Immature natural killer cell (primary cell): ENCODE data around the gene INKA2. TPM values are rescaled to one million over a fixed set of nuclear protein-coding genes. Genes with fewer than 3 reads are reported as not detected.

Experiments used
- DNase-seq, 3 donors: peaks; one replicate each; pipeline ENCODE4 v3.0.0; 2022; ENCODE audit warnings: mixed read lengths in 1 of 3
- H3K27ac Mint-ChIP-seq, 6 donors: one replicate each; pipeline ENCODE4 v1.8.0; 2020; ENCODE audit warnings: mixed read lengths in 6 of 6, mild to moderate bottlenecking in 5 of 6, inconsistent platforms in 4 of 6, moderate library complexity in 3 of 6
- H3K27me3 Mint-ChIP-seq, 3 donors: one replicate each; pipeline ENCODE4 v1.8.0; 2020 to 2021; ENCODE audit warnings: low read depth in 3 of 3, mild to moderate bottlenecking in 3 of 3, mixed read lengths in 3 of 3, moderate library complexity in 3 of 3, inconsistent platforms in 1 of 3
- H3K36me3 Mint-ChIP-seq, 3 donors: one replicate each; pipeline ENCODE4 v1.8.0; 2020; ENCODE audit warnings: mixed read lengths in 3 of 3, inconsistent platforms in 2 of 3, mild to moderate bottlenecking in 2 of 3
- H3K4me1 Mint-ChIP-seq, 2 donors: one replicate each; pipeline ENCODE4 v1.8.0; 2020; ENCODE audit warnings: inconsistent platforms in 2 of 2, mild to moderate bottlenecking in 2 of 2, mixed read lengths in 2 of 2, moderate library complexity in 1 of 2
- H3K4me3 Mint-ChIP-seq, 5 donors: one replicate each; pipeline ENCODE4 v1.8.0; 2020; ENCODE audit warnings: mild to moderate bottlenecking in 5 of 5, mixed read lengths in 5 of 5, inconsistent platforms in 3 of 5, moderate library complexity in 3 of 5
- H3K9me3 Mint-ChIP-seq, 6 donors: one replicate each; pipeline ENCODE4 v1.8.0; 2020; ENCODE audit warnings: mild to moderate bottlenecking in 6 of 6, mixed read lengths in 6 of 6, inconsistent platforms in 4 of 6, moderate library complexity in 3 of 6
- polyA plus RNA-seq, 3 donors: library from polyadenylated mRNA; unstranded; fragments of 300-500 nt; fragmentation: Illumina TruSeq; gene quantifications; one replicate each; pipeline ENCODE4 v1.2.3, GENCODE V29; 2021

The INKA2 gene
- under 1 TPM in 2 of 3 donors, not detected in 1; 0.39 to 0.83 TPM for polyA plus RNA-seq

DNA sequence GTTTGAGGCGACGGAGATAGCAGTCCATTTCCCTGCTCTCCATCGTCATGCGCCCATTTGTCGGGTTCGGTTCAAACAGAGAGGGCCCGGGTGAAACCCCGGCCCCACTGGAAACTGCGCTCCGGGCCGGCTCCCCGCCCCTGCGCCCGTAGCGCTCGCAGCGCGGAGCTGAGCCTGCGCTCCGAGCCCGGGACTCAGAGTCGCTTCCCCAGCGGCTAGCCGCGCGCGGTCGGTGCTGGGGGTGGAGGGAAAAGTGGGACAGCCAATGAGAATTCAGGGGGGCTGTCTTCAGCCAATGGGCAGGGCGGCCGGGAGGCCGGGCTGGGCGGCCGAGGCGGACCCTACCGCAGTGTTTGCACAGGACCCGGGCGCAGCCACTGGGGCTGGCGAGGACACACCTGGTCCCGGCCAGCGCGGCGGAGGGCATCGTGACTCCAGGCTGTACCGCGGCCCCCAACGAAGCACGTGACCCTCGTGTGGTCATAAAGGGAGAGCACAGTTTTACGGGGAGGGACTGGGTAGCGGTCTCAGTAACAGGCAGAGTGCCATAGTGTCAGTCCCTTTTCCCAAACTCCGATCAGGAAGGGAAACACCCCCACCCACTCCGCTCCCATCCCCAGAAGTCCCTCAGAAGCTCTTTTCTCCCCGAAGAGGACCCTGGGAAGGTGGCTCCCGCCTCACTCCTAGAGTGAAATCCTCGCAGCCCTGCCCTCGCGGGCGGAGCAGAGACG, at the start of gene INKA2:
Gene INKA2 (minus strand): TSS at position 202 of the 731 bp plus-strand sequence. CDS start 153 bp downstream, at position 49.
- peak; percentile 61 to 65 (median 64) for DNase-seq
- Mint-ChIP-seq H3K4me3 (peak within 1 kb of the TSS; percentile 83 to 91 (median 87)), H3K4me1 (peaks cover 21 to 24% of the 10 kb centered on the region in 2 donors), H3K27ac (peak within 1 kb of the TSS in 4 of 6 donors; percentile 56 to 69 (median 62)), H3K27me3 (peaks cover 17 to 29% (median 28%) of the 10 kb centered on the region in 3 donors), H3K9me3 (no peaks in the 10 kb centered on the region), H3K36me3 (no peaks in the 10 kb centered on the region)

GRCh38 chr1:111786669-111787207, 47.5 kb upstream of the INKA2 start:
- H3K36me3 Mint-ChIP-seq = peaks cover 0 to 9% (median 0%) of the 10 kb centered on the region in 3 donors
- H3K27me3 Mint-ChIP-seq = peaks cover 2 to 10% (median 3%) of the 10 kb centered on the region in 3 donors
- H3K4me1 Mint-ChIP-seq = no peaks in the 10 kb centered on the region

GRCh38 chr1:111784273-111784901, 45.2 kb upstream of the INKA2 start:
- Mint-ChIP-seq H3K27ac (no peak overlapping the region), H3K36me3 (peaks cover 0 to 18% (median 0%) of the 10 kb centered on the region in 3 donors), H3K4me1 (no peaks in the 10 kb centered on the region)

More at GRCh38 chr1:111786669-111787207, 47.5 kb upstream of the INKA2 start:
- H3K4me3 Mint-ChIP-seq = no peak overlapping the region
- no peaks in the 10 kb centered on the region for H3K9me3 Mint-ChIP-seq
- DNase-seq = no peak
- peak overlapping the region in 1 of 6 donors; percentile 3 for H3K27ac Mint-ChIP-seq

GRCh38 chr1:111779546-111779945, 40.4 kb upstream of the INKA2 start:
- no peaks in the 10 kb centered on the region for H3K4me1 Mint-ChIP-seq
- H3K9me3 Mint-ChIP-seq = no peaks in the 10 kb centered on the region
- no peak overlapping the region for H3K27ac Mint-ChIP-seq
- peaks cover 0 to 3% (median 2%) of the 10 kb centered on the region in 3 donors for H3K27me3 Mint-ChIP-seq
- no peak overlapping the region for H3K4me3 Mint-ChIP-seq
- no peak for DNase-seq
- peaks cover 0 to 22% (median 3%) of the 10 kb centered on the region in 3 donors for H3K36me3 Mint-ChIP-seq

More at GRCh38 chr1:111784273-111784901, 45.2 kb upstream of the INKA2 start:
- no peak overlapping the region for H3K4me3 Mint-ChIP-seq
- no peaks in the 10 kb centered on the region for H3K9me3 Mint-ChIP-seq
- DNase-seq = no peak
- peaks cover 0 to 7% (median 2%) of the 10 kb centered on the region in 3 donors for H3K27me3 Mint-ChIP-seq

- peaks cover 0 to 3% (median 2%) of the 10 kb centered on the region in 3 donors for H3K27me3 Mint-ChIP-seq
- no peaks in the 10 kb centered on the region for H3K4me1 Mint-ChIP-seq
- no peak overlapping the region for H3K27ac Mint-ChIP-seq
- no peak for DNase-seq
- H3K4me3 Mint-ChIP-seq = no peak overlapping the region
- no peaks in the 10 kb centered on the region for H3K9me3 Mint-ChIP-seq
- peaks cover 0 to 22% (median 3%) of the 10 kb centered on the region in 3 donors for H3K36me3 Mint-ChIP-seq
These were observed 39.4 kb upstream of the INKA2 start for GRCh38 chr1:111778541-111779051.

- Mint-ChIP-seq H3K27ac (no peak overlapping the region), H3K36me3 (peaks cover 0 to 17% (median 3%) of the 10 kb centered on the region in 3 donors), H3K27me3 (peaks cover 0 to 3% (median 2%) of the 10 kb centered on the region in 3 donors), H3K4me1 (no peaks in the 10 kb centered on the region), H3K4me3 (no peak overlapping the region), H3K9me3 (no peaks in the 10 kb centered on the region)
- DNase-seq = no peak
These were observed 38.9 kb upstream of the INKA2 start for GRCh38 chr1:111778066-111778465.

DNA sequence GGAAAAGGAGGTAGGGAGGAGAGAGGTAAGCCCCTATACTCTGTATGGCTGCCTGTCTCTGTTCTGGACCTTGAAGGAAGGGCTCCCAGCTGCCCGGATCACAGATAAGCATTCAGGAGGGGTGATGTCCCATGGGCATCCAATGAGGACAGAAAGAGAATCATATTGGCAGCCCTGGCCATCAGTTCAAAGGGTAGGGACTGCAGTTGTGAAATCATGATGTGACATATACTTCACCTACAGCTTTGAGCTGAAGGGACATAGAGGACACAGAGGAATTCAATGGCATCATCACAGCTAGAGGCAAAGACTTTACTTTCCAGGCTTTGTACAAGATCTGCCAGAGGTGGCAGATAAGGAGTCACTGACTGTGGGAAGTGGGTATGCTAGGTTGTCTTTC, 38.1 kb upstream of the INKA2 start:
- Mint-ChIP-seq H3K9me3 (no peaks in the 10 kb centered on the region), H3K4me3 (no peak overlapping the region), H3K27me3 (peaks cover 0 to 3% (median 2%) of the 10 kb centered on the region in 3 donors), H3K36me3 (peaks cover 0 to 13% (median 3%) of the 10 kb centered on the region in 3 donors), H3K27ac (no peak overlapping the region), H3K4me1 (no peaks in the 10 kb centered on the region)
- no peak for DNase-seq

- no peak overlapping the region for H3K4me3 Mint-ChIP-seq
- no peaks in the 10 kb centered on the region for H3K9me3 Mint-ChIP-seq
- no peak overlapping the region for H3K27ac Mint-ChIP-seq
These were observed 37.7 kb upstream of the INKA2 start for GRCh38 chr1:111776861-111777260.

DNA sequence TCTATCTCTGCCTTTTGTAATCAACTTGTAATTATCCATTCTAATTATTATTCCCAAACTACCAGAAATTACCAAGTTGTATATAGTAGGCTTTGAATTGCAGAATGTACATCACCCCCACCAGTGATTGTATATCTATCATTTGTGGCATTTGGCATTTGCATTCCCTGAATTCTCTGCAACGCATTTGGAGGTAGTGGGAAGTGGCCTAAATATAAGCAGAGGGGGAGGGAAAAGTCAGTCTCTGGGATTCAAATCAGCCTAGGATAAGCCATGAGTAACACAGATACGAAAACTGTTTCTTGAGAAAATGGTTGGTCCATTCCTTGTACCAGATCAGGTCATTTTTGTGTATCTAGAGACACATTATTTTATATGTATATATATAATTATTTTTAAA, 37.2 kb upstream of the INKA2 start:
- H3K9me3 Mint-ChIP-seq = no peaks in the 10 kb centered on the region
- DNase-seq = no peak
- H3K36me3 Mint-ChIP-seq = peaks cover 0 to 13% (median 3%) of the 10 kb centered on the region in 3 donors
- no peak overlapping the region for H3K4me3 Mint-ChIP-seq
- H3K4me1 Mint-ChIP-seq = no peaks in the 10 kb centered on the region
- H3K27me3 Mint-ChIP-seq = peaks cover 0 to 3% (median 2%) of the 10 kb centered on the region in 3 donors
- no peak overlapping the region for H3K27ac Mint-ChIP-seq

More at GRCh38 chr1:111776861-111777260, 37.7 kb upstream of the INKA2 start:
- Mint-ChIP-seq H3K36me3 (peaks cover 0 to 13% (median 3%) of the 10 kb centered on the region in 3 donors), H3K27me3 (peaks cover 0 to 3% (median 2%) of the 10 kb centered on the region in 3 donors), H3K4me1 (no peaks in the 10 kb centered on the region)
- DNase-seq = no peak

- H3K9me3 Mint-ChIP-seq = no peaks in the 10 kb centered on the region
- no peaks in the 10 kb centered on the region for H3K4me1 Mint-ChIP-seq
- H3K27me3 Mint-ChIP-seq = peaks cover 0 to 3% (median 2%) of the 10 kb centered on the region in 3 donors
- no peak for DNase-seq
- peaks cover 0 to 8% (median 3%) of the 10 kb centered on the region in 3 donors for H3K36me3 Mint-ChIP-seq
- no peak overlapping the region for H3K4me3 Mint-ChIP-seq
- H3K27ac Mint-ChIP-seq = no peak overlapping the region
These were observed 36.8 kb upstream of the INKA2 start for GRCh38 chr1:111775966-111776365.

- H3K9me3 Mint-ChIP-seq = no peaks in the 10 kb centered on the region
- no peak for DNase-seq
- H3K27me3 Mint-ChIP-seq = no peaks in the 10 kb centered on the region
- no peak overlapping the region for H3K27ac Mint-ChIP-seq
- peaks cover 0 to 16% (median 14%) of the 10 kb centered on the region in 3 donors for H3K36me3 Mint-ChIP-seq
- H3K4me1 Mint-ChIP-seq = no peaks in the 10 kb centered on the region
- H3K4me3 Mint-ChIP-seq = no peak overlapping the region
These were observed 31.7 kb upstream of the INKA2 start for GRCh38 chr1:111770916-111771315.

DNA sequence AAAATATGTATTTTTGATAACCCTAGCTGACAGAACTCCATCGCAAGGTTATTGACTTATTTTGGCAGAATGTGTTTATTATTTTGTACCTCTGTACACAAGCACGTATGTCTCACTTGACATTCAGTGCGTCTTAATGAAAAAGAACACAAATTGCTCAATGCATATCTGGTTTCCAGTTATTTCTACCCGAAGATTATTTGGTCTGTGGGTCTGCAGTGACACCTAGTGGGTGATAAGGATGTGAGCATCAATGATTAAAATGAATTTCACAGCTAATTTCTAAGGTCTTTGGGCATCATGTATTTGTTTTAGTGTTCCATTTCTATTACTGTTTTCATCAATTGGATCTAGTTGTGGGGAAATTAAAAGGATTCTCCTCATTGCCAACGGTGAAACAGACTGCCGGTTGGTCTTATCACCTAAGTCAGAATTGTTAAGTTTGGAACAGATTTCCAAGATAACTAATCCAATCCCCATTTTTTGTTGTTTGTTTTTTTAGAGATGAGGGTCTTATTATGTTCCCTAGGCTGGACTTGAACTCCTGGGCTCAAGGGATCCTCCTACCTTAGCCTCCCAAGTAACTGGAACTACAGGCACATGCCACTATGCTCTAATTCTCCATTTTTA, 30.4 kb upstream of the INKA2 start:
- Mint-ChIP-seq H3K9me3 (no peaks in the 10 kb centered on the region), H3K4me1 (no peaks in the 10 kb centered on the region), H3K36me3 (peaks cover 1 to 22% (median 19%) of the 10 kb centered on the region in 3 donors), H3K4me3 (no peak overlapping the region), H3K27ac (peak overlapping the region in 2 of 6 donors; percentile 12 to 23), H3K27me3 (no peaks in the 10 kb centered on the region)
- DNase-seq = peak; percentile 34 to 53 (median 41)

DNA sequence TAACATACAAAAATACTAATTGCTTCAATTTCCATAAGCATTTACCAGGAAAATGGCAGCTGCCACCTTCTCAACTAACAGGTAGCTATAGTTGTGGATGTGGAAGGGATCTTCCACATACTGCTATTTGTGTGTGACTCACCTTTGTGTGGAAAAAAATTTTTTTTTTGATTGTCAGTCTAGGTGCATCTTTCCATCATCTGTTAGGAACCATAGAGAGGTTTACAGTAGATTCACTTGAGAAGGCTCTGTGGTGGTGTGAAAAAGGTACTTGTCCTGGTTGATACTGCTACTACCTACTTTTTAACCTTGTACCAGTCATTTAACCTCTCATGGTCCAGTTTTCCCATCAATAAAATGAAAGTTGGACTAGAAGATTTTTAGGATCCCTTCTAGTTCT, 29.4 kb upstream of the INKA2 start:
- no peaks in the 10 kb centered on the region for H3K4me1 Mint-ChIP-seq
- DNase-seq = no peak
- peaks cover 7 to 28% (median 19%) of the 10 kb centered on the region in 3 donors for H3K36me3 Mint-ChIP-seq
- no peaks in the 10 kb centered on the region for H3K9me3 Mint-ChIP-seq
- no peak overlapping the region for H3K4me3 Mint-ChIP-seq
- H3K27me3 Mint-ChIP-seq = no peaks in the 10 kb centered on the region
- no peak overlapping the region for H3K27ac Mint-ChIP-seq
